Activated CD4-positive, alpha-beta T cell treated with anti-CD3 and anti-CD28 coated beads, Interleukin-2, amount 50 U/mL, for 16 hours (primary cell): ENCODE data around the gene CPEB1.
A peak's percentile ranks its signal among the peaks of the same experiment; 100 is the strongest.

Experiments used
- DNase-seq: peaks from one replicate; pipeline ENCODE4 v3.0.0-alpha.2; 2020

The CPEB1 gene

GRCh38 chr15:82647045-82647834 is at the start of gene CPEB1:
Gene CPEB1 (minus strand): TSS chr15:82647363. CDS start chr15:82628459, 18,904 bp downstream.
- DNase-seq: no peak

DNA sequence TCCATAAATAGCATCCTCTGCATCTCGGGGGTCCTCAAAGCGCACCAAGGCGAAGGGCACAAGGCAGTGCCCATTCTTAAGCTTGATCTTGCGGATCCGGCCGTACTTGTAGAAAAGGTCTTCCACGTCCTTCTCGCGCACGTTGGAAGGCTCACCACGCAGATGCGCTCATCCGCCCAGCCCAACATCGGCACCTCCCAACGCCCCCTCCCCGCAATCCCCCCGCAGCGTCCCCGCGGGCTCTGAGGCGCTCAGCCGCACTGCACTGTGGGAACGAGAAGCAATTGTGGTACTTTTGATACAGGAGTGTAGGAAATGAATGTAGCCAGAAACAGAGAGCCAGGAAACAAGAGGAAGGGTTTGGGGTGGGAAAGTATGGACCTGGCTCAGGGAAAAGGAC is 45.0 kb upstream of the CPEB1 start:
- DNase-seq: no peak

- DNase-seq: no peak
Measured at GRCh38 chr15:82689147-82689546, 42.0 kb upstream of the CPEB1 start.

DNA sequence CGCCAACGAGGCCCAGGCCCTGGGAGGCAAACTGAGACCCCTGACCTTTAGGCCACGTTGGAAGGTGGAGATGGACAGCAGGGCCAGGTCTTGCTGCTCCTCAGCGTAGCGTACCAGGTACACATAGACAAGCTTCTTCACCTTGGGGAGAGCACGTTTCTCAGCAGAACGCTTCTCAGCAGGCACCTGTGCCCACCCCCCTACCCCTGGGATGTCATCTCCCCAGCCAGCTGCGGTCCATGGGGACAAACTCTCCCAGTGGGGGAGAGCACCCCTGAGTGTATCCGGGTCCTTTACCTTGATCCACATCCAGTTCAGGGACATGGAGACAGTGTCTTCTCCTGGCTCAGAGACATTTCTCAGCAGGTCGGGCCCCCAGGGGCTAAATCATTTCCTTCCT is 41.5 kb upstream of the CPEB1 start:
- no peak for DNase-seq

DNA sequence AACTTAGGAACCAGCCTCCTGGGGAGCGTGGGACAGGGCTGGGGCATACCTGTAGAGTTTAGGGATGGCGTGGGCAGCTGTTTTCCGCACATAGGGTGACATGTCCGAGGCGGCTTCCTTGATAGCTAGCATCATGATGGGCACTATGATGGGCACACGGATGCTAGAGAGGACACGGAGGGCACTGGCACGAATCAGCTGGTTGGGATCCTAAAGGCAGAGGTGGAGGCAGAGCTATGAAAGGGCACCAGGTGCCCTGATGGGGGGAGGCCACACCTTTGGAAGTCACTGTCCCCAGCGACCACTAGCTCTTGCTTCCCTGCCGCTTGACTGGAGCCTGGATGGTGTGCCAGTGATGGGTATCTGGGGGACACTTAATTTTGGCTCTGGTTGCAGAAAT is 34.2 kb upstream of the CPEB1 start:
- no peak for DNase-seq

DNA sequence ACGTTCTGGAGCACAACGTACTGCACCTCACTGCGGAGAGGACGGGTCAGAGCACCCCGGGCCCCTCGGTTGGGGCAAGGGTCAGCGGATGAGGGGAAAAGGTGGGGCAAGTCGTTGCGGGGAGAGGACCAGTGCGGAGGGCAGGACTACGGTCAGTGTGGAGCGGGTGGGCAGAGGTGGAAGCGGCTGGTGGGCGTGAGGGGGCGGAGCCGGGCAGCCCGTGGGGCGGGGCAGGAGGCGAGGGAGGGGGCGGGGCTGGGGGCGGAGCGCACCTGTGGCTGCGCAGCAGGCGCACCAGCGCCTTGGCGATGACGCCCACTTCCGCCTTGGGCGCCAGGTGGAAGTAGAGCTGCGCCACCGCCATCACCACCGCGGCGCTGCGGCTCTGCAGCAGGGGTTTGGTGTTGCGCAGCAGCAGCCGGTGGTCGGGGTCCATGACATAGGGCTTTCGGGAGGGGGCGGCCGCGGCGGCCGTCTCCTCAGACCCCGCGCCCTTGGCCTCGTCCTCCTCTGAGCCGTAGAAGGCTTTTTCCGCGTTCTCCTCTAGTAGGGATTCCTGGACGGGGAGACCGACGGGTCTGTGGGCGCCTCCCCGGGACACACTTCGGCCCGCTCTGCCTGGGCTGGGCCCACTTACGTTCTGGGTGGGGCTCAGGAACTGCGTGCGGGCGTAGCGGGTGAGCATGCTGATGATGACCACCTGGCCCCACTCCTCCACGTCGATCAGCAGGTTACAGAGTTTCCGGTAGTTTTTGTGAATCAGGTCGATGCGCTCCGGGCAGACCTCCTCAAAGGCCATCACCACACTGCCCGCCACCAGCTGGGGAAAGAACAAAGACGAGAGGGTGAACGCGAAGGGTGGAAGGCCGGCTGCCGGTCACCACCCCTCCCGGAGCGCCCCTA is 33.3 kb upstream of the CPEB1 start:
- DNase-seq: peak; percentile 64

DNA sequence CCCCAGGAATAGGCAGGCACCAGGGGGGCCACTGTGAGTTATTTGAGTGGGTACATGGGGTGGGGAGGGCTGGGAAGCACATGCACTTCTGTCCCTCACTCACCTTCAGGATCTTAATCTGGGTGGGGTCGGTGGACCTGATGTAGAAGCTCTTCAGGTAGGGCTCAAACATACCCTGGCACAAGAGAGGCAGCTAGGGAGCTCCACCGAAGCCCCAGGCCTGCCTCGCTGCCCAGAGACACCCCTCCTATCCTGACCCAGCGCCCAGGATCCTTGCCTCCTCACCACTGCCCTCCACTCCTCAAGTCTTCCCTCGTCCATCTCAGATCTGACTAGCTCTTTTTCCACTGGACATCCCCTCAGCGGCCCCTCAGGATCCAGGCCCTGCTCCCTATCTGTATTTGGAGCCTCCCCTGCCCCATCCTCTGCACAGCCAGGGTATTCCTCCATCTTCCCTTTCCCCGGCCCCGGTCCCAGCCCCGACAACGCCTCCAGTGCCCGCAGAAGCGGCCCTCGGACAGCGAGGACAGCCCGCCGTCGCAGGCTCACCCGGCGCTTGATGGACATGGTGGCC is 32.5 kb upstream of the CPEB1 start:
- no peak for DNase-seq

DNA sequence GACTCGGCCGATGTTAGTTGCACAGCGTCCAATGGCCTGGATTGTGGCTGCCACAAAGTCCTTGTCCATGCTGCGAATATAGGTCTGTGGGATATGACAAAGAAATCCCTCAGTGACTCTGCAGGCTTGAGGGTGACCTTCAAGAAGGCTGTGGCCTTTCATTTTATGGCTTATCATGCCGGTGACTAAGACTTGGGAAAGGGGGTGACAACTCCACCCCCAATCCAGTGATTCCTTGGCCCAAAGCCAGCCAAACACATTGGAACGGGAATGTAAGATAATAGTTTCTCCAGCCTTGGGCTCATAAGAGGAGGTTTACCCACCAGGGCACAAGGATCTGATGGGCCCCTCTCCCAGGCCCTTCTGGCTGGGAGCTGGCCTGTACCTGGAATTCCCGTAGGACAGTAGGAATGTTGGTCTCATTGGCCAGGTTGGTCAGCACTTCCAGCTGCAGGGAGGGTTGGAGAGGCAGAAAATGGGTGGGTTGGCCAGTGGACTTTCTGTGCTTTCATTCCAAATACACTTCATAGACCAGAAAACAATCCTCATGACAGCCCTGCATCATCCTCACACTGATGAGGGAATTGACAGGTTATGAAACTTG is 30.7 kb upstream of the CPEB1 start:
- DNase-seq: no peak

GRCh38 chr15:82674873-82675272 is 27.7 kb upstream of the CPEB1 start:
- DNase-seq: no peak

DNA sequence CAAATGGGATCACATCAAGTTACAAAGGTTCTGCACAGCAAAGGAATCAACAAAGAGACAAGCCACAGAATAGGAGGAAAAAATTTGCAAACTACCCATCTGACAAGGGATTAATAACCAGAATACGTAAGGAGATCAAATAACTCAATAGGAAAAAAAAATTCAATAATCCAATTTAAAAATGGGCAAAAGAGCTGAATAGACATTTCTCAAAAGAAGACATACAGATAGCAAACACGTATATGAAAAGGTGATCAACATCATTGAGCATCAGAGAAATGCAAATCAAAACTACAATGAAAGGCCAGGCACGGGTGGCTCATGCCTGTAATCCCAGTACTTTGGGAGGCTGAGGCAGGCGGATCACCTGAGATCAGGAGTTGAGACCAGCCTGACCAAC is 23.5 kb upstream of the CPEB1 start:
- no peak for DNase-seq

DNA sequence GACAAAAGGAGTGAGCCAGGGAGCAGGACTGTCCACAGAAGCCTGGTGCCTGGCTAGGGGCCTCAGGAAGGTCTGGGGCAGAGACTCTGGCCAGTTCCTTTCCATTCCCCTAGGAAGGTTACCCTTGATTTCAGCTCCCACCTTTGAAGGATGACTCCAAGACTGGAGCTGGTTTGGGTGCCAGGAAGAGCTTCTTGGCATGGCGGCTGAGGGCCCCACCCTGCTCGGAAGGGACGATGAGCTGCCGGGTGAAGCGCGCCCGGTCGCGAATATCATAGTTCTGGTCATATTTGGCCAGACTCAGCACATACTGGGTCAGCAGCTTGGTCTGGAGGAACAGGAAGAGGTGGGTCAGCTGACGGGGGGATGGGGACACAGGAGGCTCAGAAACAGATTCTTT is 19.4 kb upstream of the CPEB1 start:
- no peak for DNase-seq

DNA sequence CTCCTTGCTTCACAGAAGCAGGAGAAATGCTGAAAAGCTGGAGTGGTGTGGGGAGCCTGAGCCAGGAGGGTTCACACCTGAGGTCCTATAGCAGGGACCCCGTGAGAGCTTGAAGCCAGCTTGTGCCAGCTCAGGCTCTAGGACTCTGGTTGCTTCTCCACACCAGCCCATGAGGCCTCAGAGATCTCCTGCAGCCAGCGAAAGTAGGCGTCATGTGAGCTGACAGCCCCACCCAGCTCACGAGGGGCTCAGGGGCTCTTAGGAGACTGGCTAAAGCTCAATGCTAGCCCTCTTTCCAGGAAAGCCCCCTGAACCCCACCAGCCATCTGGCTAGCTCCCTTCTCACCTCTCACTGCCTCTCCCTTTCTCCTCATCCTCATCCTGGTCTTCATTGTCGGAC is 16.9 kb upstream of the CPEB1 start:
- DNase-seq: no peak

DNA sequence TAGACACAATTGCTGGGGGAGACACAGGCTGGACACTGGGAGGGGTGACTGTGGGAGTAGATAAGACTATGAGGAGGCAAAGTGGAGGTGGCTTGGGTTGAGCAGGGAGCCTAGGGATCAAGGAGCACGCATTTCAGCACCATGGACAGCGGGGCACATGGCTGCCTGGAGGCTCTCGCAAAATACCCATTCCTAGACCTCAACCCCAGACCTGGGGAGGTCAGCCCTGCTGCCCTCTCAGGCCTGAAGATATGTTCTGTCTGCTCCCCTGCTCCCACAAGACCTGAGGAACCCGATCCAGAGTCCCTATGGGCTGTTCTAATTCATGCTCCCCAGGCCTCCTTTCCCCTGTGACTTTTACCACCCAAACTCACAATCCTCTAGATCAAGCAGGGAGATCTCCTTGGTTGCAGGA is 16.0 kb upstream of the CPEB1 start:
- peak; percentile 36 for DNase-seq

DNA sequence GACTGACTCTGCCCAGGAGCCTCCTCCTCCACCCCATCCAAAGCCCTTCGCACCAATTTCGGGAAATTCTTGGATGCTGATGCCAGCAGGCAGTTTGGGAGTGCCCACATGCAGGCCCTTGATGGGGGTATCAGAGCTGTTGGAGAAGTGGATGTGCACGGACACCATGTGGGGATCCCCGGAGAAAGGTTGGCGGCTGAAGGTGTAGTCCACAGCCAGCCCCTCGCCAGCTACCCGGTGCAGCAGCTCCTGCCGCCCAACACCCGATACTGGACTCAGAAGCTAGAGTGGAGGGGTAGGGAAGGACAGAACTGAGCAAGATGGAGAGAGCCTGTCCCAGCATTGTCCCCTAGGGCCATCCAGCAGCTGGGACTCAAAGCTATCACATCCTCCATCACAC is 15.5 kb upstream of the CPEB1 start:
- DNase-seq: no peak

DNA sequence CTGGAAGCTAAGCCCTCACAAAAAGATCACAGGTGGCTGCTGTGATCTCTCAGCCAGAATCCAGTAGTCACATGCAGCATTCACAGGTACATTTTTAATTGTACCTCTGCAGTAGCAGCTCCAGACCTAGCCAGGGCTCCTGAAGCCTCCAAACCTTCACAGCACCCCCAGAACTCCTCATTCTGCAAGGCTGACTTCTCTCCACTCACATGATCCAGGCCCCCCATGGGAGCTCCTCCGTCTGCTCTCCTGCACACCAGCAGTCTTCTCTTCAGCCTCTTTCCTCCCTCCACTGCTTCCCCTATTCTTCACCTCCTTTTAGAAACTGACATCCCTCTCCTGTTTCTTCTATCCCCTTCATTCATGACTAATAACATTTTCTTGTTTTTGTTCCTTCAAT is 13.2 kb upstream of the CPEB1 start:
- no peak for DNase-seq

- no peak for DNase-seq
Measured at GRCh38 chr15:82656641-82657266, 9.6 kb upstream of the CPEB1 start.

GRCh38 chr15:82655606-82656005 is 8.4 kb upstream of the CPEB1 start:
- DNase-seq: no peak

DNA sequence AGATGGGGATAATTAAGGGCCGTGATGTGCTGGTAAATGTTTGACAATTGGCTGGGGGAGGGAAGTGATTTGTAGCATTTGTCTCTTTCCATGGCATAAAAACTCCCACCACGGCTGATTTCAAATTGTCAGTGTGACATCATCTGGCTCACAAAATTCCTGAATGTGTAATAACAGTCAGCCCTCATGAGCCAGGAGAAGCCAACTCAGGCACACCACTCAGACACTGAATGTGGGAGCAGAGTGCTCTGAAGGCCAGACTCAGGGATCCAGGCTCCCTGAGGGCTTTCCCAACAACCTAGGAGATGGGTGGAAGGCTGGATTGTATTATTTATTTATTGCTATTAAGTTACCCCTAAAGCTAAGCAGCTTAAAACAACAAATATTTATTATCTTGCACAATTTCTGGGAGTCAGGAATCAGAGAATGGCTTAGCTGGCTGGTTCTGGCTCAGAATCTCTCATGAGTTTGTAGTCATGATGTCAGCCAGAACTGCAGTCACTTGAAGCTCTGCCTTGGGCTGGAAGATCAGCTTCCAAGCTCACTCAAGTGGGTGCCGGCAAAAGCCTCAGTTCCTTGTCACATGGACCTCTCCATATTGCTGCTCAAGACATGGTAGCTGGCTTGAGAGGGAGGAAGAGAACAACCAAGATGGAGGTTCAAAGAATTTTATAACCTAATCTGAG is 6.5 kb upstream of the CPEB1 start:
- DNase-seq: no peak

DNA sequence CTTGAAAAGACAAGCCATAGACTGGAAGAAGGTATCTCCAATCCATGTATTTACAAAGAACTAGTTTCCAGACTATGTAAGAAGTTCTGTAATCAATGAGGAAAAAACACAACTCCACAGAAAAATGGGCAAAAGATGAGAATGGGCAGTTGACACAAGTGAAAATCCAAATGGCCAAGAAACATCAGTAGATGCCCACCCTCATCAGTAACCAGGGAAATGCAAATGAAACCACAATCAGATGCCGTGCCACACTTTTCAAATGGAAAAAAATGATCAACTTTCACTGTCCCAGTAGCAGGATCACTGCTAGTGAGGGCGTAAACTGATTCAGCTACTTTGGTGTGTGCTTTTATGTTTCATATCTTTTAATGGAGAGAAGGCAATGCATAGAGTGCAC is 4.5 kb upstream of the CPEB1 start:
- DNase-seq: no peak

GRCh38 chr15:82650046-82650670 is 3.0 kb upstream of the CPEB1 start:
- DNase-seq: no peak

- DNase-seq: no peak
Measured at GRCh38 chr15:82649226-82649999, 2.2 kb upstream of the CPEB1 start.
